ENCODE data around the gene PTPRCAP.
A peak's percentile ranks its signal among the peaks of the same experiment; 100 is the strongest.

GRCh38 chr11:67400251-67400941 is 37.1 kb downstream of the PTPRCAP start:
- TF ChIP-seq, protein P1, sequence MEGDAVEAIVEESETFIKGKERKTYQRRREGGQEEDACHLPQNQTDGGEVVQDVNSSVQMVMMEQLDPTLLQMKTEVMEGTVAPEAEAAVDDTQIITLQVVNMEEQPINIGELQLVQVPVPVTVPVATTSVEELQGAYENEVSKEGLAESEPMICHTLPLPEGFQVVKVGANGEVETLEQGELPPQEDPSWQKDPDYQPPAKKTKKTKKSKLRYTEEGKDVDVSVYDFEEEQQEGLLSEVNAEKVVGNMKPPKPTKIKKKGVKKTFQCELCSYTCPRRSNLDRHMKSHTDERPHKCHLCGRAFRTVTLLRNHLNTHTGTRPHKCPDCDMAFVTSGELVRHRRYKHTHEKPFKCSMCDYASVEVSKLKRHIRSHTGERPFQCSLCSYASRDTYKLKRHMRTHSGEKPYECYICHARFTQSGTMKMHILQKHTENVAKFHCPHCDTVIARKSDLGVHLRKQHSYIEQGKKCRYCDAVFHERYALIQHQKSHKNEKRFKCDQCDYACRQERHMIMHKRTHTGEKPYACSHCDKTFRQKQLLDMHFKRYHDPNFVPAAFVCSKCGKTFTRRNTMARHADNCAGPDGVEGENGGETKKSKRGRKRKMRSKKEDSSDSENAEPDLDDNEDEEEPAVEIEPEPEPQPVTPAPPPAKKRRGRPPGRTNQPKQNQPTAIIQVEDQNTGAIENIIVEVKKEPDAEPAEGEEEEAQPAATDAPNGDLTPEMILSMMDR (IDR thresholded peaks at IDR 0.05 in 2 of 3, conservative IDR thresholded peaks at IDR 0.05 in 1 of 3; ENCODE audit: control insufficient read depth in 2 of 3, extremely low read depth in 1 of 3, insufficient read depth in 1 of 3, low read depth in 3 of 3, low read length in 3 of 3): no peak
- no peak for TF ChIP-seq PAX5 (IDR thresholded peaks at IDR 0.05; ENCODE audit: borderline replicate concordance, low read depth, low read length)
- TF ChIP-seq POLR2A (IDR thresholded peaks at IDR 0.05; ENCODE audit: low read depth, low read length): peak; percentile 53; the same call in 1 of the 2 replicates
- TF ChIP-seq JUND (IDR thresholded peaks at IDR 0.05; ENCODE audit: low read depth, low read length): no peak
- TF ChIP-seq POLR2AphosphoS5 (IDR thresholded peaks at IDR 0.05; ENCODE audit: low read length): no peak
- TF ChIP-seq CREB1 (IDR thresholded peaks at IDR 0.05; ENCODE audit: low read depth): no peak
- no peak for TF ChIP-seq EP300 (IDR thresholded peaks at IDR 0.05; ENCODE audit: borderline replicate concordance in 1 of 2, control insufficient read depth in 1 of 2, low read depth in 2 of 2, low read length in 2 of 2)
- TF ChIP-seq KAT2A (conservative IDR thresholded peaks at IDR 0.05; ENCODE audit: control insufficient read depth, low read depth, low read length): no peak
- TF ChIP-seq SIX5 (IDR thresholded peaks at IDR 0.05; ENCODE audit: low read depth, low read length, severe bottlenecking): no peak
- no peak for TF ChIP-seq SRF (IDR thresholded peaks at IDR 0.05; ENCODE audit: low read depth in 2 of 2, low read length in 2 of 2)
- TF ChIP-seq, protein P2, sequence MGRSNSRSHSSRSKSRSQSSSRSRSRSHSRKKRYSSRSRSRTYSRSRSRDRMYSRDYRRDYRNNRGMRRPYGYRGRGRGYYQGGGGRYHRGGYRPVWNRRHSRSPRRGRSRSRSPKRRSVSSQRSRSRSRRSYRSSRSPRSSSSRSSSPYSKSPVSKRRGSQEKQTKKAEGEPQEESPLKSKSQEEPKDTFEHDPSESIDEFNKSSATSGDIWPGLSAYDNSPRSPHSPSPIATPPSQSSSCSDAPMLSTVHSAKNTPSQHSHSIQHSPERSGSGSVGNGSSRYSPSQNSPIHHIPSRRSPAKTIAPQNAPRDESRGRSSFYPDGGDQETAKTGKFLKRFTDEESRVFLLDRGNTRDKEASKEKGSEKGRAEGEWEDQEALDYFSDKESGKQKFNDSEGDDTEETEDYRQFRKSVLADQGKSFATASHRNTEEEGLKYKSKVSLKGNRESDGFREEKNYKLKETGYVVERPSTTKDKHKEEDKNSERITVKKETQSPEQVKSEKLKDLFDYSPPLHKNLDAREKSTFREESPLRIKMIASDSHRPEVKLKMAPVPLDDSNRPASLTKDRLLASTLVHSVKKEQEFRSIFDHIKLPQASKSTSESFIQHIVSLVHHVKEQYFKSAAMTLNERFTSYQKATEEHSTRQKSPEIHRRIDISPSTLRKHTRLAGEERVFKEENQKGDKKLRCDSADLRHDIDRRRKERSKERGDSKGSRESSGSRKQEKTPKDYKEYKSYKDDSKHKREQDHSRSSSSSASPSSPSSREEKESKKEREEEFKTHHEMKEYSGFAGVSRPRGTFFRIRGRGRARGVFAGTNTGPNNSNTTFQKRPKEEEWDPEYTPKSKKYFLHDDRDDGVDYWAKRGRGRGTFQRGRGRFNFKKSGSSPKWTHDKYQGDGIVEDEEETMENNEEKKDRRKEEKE (IDR thresholded peaks at IDR 0.05): no peak
- TF ChIP-seq NR2C1 (IDR thresholded peaks at IDR 0.05): no peak
- no peak for TF ChIP-seq E4F1 (IDR thresholded peaks at IDR 0.05; ENCODE audit: borderline replicate concordance, partially characterized antibody)
- TF ChIP-seq RAD21 (IDR thresholded peaks at IDR 0.05; ENCODE audit: insufficient read depth, low read depth, low read length): no peak

Data from GM12878 (cell line).